HG02884 (cell line): Measurements from ENCODE around the gene WFIKKN2.

ENCODE experiments used
- ATAC-seq: cut with Tn5 transposase; IDR thresholded peaks from one replicate; pipeline ENCODE4 v1.9.1; 2021; ENCODE audit warnings: mild to moderate bottlenecking, moderate library complexity; ENCODE audit not compliant: unreplicated experiment

The WFIKKN2 gene

DNA sequence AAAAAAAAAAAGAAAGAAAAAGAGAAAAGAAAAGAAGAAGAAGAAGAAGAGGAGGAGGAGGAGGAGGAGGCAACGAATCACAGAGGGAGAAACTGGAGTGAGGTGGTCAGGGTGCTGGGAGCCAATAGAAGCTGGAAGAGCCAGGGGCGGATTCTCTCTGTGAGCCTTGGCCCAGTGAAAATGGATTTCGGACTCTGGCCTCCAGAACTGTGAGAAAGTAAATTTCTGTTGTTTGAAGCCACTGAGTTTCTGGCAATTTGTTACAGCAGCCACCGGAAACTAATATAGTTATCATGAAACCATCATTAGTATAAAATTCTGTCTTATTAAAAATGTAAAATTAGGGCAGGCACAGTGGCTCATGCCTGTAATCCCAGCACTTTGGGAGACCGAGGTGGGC is 27.7 kb upstream of the WFIKKN2 start:
- no peak for ATAC-seq

DNA sequence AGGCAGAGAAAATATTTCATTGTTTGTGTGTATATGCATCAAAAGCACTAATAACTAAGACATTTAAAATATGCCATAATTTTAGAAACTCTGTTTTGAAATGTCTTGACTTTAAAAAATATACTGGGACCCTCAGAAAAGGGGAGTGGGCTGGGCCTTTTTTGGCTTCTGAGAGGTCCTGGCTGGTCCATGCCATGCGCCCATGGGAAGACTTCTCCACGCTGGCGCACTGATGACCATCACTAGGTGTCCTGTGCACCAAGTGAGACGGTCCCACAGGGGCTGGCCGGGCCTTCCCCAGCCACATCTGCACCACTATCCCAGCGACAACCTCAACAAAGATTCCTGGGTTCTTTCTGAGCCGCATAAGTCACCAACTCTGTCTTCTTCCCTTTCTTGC is 27.0 kb upstream of the WFIKKN2 start:
- ATAC-seq, result no peak

DNA sequence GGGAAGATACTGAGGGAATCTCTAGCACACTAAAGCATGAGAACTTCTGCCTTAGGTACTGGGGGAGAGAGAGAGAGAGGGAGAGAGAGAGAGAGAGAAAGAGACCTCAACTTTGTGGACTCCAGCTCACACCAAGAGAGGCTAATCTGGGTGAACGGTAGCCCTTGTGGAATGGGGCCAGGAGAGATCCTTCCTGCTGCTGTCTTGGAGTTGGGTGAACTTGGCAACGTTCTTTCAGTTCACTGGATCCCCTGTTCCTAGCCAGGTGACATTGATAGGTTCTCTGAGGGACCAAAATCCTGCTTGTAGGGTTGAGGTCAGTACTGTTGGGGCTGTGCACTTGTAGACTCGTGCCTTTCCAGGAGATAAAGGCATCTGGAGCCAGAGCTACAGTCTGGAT is 26.5 kb upstream of the WFIKKN2 start:
- ATAC-seq, result no peak

DNA sequence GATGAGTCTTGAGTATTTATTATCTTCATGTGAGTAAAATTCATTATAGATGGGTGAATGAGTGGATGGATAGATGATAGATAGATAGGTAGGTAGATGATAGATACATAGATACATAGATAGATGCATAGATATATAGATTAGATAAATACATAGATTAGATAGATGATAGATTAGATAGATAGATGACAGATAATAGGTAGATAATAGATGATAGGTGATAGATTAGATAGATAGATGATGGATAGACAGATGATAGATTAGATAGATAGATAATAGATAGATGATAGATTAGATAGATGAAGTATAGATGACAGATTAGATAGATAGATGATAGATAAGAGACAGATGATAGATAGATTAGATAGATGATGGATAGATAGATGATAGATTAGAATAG is 21.8 kb upstream of the WFIKKN2 start:
- ATAC-seq, result no peak

DNA sequence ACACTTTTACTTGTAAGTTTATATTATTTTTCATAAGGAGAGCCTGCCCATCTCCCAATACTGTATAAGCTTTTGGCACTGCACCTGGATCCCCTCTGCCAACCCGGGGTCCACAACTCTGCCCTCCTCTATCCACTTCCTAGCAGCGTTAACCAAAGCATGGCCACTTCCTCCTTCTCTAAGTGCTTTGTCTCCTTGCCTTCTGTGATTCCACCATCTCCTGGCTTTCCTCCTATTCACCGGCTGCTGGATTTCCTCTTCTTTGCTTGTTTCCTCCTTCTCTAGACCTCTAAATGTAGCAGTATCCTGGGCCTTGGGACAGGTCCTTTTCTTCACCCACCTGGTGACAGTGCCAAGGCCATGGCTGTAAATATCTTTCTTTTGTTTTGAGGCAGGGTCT is 20.0 kb upstream of the WFIKKN2 start:
- ATAC-seq, result no peak

DNA sequence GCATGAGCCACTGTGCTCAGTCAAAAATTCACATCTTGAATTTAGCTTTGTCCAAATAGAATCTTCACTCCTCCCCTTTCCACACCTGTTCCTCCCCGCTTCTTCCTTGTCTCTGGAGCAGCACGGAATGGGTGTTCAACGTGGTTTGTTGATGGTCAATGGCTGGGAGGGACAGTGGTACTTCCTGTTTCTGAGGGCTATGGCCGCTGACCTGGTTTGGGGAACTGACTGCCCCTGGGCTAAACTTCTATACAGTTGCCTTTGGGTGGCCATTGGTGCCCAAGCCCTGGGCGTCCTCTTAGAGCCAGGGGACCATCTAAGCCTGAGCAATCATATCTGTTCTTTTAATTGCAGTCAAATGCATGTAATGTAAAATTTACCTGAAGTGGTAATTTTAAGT is 19.1 kb upstream of the WFIKKN2 start:
- no peak for ATAC-seq

DNA sequence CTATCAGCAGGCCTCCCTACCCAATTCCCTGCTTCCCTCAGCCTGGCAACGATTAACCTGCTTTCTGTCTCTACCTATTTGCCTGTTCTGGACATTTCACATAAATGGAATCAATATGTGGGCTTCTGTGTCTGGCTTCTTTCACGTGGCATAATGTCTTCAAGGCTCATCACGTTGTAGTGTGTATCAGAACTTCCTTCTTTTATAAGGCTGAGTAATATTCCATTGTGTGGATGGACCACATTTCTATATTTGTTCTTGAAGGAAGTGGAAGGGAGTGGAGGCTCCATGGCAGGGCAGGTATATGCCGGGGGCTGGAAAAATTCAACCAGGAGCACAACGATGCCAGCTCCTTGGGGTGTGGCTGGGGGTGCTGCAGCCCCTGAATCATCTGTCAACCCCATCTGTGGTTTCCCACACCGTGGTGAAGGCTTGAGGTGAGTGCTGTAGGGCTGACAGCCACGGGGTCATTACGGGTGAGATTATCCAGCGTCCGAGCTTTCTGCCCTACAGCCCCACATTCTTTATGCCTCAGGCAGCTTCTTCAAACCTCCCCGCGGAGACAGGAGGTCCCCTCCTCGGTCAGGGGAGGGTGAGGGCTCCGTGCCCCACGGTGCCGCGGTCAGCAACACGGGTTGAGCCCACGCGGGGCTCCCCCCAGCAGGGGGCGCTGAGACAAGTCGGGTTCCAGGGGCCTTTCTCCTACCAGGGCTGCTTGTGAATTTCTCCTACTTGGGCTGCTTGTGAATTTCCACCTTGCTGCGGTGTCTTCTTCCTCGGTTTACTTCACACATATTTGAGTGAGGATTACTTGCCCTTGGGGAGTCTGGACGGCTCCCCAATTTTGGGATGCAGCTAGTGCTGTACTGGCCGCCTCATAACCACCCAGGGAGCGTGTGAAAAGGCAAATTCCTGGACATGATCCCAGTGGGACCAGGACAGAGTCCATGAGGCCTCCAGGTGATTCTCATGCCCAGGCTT is 18.3 kb upstream of the WFIKKN2 start:
- ATAC-seq, result no peak

DNA sequence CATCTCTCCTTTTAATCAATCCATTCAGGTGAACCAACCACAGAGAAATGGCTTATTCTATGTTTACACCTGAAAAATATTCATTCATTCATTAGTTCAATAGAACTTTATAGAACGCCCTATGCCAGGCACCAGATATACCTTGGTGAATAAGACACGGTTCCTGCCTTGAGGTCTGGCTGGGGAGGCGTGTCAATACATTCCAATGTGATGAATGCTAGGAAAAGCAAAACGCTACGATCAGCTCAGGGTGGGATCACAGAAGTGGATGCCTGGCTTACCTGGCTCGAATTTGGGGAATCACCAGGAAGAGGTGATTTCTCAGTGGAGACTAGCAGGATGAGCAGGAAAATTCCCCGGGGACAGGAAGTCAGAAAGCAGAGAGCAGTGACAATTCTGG is 17.5 kb upstream of the WFIKKN2 start:
- ATAC-seq, result no peak

DNA sequence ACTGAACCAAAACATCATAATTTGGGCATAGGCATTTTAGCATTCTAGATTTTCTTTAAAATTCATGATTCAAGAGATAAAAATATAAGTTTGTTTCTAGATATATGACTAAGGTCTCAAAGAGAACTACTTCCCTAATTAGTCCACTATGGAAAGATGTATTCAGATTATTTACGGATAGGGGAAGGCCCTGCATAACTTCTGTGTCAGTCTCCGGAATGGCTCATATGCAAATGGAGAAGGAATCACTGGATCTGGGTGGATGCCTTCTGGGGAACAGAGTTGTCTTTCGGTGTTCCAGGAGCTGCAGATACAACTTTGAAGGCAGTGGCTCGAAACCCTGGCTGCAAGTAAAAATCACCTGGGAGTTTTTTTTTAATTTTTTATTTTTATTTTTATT is 17.1 kb upstream of the WFIKKN2 start:
- no peak for ATAC-seq

DNA sequence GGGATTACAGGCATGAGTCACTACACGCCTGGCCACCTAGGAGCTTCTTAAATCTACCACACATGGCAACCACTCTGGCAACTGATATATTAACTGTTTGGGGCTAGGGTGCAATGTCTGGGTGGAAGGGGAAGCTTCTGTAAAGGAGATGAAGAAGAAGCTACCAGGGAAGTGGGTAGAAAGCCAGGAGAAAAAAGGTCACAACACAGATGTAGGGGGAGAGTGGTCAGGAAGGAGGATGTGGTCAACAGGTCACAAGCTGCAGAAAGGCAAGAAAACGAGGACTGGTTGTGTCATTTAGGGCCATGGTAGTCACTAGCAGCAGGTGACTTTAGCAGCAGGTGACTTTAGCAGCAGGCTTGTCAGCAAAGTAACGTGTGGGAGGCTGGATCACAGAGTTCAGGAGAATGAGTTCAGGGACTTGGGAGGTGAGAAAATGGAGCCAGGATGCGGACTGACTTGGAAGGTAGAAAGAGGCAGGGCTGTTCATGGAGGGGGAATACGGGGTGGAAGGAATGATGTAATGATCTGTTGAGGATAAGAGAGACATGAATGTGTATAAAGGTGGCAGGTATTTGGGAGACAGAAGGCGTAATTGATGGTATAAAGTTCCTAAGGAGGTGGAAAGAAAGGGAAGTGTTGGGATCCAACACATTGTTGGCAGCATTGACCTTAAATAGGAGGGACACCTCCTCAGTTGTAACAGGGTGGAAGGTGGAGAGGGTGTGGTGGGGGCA is 16.3 kb upstream of the WFIKKN2 start:
- ATAC-seq, result no peak

DNA sequence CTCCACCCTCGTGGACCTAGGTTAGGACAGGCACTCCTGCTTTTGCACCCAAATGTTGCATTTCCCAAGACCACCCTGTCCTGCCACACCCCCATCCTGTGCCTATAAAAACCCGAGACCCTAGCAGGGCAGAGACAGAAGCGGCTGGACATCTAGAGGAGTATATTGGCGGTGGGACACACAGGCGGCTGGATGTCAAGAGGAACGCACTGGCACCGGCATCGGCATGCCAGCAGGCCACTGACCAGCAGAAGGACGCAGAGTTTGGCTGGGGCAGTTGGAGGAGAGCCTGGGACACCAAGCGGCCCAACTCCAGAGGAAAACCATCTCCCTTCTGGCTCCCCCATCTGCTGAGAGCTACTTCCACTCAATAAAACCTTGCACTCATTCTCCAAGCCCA is 14.7 kb upstream of the WFIKKN2 start:
- ATAC-seq, result no peak

DNA sequence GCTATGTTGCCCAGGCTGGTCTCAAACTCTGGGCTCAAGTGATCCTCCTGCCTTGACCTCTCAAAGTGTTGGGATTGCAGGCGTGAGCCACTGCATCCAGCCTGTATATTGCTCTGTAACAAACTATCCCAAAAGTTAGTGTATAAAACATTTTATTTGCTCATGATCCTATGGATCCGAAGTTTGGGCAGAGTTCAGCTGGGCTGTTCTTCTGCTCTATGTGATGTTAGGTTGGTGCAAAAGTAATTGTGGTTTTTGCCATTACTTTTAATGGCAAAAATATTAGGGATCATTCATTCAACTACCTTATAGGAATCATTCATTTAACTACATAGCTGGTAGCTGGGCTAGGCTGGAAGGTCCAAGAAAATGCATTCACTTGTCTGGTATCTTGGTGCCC is 12.8 kb upstream of the WFIKKN2 start:
- no peak for ATAC-seq

DNA sequence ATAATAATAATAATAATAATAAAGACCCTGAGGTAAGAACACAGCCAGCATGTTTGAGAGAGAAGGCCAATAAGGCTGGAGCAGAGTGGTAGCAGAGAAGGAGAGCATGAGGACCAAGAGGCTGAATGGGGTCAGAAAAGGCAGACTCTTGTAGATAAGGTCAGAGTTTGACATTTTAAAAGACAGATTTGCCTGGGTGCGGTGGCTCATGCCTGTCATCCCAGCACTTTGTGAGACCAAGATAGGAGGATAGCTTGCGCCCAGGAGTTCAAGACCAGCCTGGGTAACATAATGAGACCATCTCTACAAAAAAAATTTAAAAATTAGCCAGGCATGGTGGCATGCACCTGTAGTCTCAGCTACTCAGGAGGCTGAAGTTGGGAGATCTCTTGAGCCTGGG is 11.0 kb upstream of the WFIKKN2 start:
- ATAC-seq, result no peak

DNA sequence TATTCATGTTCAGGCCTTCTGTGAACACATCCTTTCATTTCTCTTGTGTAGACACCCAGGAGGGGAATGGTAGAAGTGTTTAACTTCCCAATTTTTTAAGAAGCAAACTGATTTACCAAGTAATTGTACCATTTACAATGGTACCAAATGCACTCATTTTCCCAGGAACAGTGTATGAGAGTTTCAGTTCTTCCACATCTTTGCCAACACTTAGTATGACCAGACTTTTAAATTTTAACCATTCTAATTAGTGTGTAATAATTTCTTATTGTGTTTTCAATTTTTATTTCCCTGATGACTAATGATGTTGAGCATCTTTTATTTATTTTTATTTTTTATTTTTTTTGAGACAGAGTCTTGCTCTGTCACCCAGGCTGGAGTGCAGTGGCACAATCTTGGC is 10.2 kb upstream of the WFIKKN2 start:
- ATAC-seq, result no peak

DNA sequence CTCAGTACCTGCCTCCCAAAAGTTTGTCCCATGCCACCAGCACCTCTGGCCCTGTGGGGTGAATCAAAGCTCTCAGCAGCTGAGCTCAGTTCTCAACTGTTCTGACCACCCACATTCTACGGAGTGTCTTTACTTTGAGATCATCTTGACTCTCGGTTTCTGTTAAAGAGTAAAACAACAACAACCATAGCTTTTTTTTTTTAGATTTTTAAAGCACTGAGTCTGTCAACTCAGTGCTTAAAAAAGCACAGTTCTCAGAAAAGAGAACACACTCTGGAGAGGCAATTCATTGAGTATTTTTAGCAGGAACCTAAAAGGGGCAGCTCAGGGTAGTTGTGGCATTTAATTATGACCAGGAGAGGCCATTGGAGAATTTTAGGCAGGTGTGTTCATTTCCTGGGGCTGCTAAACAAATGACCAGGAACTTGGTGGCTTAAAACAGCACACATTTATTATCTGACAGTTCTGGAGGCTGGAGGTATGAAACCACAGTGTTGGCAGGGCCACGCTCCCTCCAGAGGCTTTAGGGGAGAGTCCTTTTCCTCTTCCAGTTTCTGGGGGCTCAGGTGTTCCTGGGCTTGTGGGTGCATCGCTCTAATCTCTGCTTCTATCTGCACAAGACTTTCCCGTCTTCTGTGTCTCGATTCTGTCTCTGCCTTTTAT is 6.7 kb upstream of the WFIKKN2 start:
- ATAC-seq, result peak; percentile 76

DNA sequence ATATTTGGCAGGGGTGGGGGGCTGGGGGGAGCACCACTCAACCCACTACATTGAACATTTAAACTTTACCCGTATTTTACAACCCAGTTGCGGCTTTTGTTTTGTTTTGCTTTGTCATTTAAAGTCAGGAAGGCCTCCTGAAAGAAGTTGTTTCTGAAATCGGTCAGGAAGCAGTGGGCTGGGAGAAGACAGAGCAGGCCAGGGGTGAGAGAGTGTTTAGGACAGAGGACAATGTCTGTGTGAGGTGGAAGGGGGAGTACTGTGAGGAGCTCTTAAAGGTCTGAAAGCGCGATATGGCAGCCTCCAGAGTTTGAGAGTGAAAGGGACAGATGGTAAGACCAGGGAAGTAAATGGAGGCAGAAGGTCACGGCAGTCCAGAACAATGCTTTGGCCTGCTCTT is 6.1 kb upstream of the WFIKKN2 start:
- no peak for ATAC-seq

DNA sequence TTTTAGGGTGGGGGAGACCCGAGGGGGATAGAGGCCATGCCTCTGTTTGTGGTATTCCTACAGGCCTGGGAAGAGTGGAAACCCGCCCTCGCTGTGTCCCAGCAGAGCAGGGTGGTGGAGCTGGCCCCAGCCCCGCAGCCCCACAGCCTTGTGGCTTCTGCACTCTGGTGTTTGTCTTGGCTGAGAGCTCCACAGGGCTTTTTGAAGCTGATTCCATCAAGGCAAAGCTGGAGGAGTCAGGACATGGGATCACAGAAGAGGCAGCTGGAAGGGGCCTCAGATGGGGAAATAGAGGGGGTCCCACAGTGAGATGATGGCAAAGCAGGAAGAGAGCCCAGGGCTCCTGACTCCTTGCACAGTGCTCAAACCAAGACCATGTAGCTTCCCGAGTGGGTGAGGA is 5.0 kb upstream of the WFIKKN2 start:
- no peak for ATAC-seq

DNA sequence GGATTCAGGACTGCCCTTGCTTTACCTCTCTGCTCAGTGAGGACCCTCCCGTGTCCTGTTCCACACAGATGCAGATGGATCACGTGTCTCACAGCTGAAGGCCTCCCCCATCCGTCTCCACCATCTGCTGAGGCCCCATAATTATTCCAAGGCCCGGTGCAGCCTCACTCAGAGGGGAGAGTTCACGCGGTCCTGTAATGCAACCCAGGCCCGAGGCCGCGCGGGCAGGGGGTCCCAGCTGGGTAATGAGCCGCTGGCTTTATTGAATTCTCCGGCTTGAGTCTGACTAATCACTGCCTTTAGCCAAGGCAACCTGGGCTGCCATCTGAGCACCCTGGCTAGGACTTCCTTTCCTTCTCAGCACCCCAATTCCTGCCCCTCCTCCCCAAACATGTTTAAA is 4.4 kb upstream of the WFIKKN2 start:
- ATAC-seq, result no peak

DNA sequence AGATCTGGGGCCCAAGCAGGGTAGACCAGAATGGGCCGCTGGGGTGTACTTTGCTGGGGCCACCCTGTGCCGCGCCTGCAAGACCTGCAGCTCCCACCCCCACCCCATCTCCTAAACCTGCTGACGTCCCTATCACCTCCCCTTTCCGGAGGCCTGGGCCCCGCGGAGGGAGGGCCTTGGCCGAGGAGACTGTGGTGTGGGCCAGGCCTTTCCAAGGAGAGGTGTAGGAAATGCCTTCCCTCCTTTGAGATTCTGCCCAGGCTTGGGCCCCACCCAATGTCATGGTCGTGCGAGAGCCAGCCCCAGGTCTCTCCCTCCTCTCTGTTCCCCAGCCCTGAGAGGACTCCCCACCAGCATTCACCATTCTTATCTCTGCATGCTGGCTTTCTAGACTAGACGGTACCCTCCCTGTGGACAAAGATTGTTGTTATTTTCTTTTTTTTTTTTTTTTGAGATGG is 3.9 kb upstream of the WFIKKN2 start:
- no peak for ATAC-seq

DNA sequence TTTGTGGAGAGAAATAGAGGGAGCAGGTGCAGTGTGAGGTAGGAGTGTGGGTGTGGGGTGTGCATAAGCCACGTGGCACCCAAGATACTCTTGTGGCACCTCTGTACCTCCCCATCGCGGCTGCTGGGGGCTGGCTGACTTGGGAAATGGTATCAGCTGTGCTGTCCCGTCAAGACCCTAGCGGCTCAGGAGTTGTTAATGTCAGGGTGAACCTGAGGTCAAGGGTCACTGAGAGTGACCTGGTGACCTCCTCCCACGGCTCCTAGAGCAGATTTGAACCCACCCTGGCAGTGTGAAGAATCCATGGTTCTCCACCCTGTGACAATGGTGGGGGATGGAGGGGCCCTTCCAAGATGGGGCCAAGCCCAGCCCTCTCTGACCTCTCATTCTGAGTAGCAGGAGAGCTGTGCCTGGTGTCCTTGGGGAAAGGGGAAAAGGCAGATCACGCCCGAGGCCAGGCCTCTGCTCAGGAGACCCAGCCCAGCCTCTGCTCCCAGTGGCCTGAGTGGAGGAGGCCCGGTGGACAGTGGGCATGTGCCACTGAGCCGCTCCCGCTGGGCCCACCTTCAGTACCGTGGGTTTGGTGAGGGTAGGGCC is 3.0 kb upstream of the WFIKKN2 start:
- no peak for ATAC-seq

DNA sequence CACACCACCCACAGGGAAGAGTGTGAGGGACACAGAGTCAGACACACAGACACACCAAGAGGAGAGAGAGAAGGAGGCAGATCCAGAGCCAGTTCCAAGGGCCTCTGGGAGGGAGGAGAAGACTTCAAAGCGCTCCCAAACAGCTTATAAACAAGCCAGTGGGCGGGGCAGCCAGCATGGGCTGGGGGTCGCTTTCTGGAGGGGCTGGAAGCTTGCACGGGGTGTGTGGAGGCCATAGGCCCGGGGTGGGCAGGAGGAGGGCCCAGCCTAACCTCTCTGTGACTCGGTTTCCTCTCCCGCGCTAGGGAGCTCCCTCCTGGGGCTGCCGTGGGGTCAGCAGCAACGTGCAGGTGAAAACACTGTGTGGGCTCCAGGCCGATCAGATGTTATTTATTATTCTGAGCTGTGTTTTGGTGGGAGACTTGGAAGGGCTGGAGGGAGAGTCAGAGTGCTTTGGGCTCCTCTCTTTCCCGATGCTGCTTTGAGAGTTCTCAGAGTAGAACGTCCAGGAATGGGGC is 2.5 kb upstream of the WFIKKN2 start:
- ATAC-seq, result no peak
